GM18508 (cell line): ENCODE data around the gene SZRD1.

ENCODE experiments used
- ATAC-seq: cut with Tn5 transposase; IDR thresholded peaks from one replicate; pipeline ENCODE4 v1.9.1; 2021; ENCODE audit warnings: moderate number of reproducible peaks; ENCODE audit not compliant: insufficient read depth, unreplicated experiment

Gene SZRD1

DNA sequence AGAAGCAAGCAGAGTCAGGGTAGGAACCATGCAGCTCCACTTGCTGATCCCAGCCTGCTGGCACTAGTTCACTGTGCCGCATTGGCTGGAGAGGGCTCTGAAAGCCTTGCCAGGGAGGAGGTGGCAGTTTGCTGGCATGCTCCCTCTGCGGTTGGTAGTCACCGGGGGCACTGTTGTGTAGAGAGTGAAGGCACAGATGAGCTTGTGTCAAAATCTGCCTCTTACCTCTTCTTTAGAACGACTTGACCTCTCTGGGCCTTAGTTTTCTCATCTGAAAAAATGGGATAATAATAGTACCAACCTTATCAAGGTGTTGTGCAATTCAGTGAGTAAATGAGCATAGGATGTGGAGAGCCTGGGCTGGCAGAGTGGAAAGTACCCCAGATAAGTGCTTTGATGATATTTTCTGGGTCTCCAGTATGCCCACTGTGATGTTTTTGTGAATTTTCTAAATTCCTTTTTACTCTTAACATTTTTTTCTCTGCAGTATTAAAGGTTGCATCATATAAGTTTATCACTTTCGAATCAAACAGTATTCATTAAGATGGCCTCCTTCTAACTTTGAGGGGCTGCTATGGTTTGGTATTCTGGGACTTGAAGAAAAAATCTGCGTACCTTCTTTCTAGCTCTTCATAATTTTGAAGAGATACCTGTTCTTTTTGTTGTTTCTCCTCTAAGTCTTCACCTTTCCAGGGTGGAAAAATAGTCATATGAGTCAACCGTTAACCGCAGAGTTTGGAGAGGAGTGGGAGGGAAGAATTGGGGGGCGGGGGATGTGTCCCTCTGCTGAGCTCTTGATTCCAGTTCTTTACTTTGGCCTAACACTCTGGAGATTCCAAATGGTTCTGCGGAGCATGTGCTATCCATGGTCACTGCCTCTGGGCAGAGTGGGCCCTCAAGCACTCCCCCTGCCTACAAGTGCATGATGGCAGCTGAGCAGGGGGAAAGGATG lies 26.8 kb downstream of the SZRD1 start:
- ATAC-seq = no peak

DNA sequence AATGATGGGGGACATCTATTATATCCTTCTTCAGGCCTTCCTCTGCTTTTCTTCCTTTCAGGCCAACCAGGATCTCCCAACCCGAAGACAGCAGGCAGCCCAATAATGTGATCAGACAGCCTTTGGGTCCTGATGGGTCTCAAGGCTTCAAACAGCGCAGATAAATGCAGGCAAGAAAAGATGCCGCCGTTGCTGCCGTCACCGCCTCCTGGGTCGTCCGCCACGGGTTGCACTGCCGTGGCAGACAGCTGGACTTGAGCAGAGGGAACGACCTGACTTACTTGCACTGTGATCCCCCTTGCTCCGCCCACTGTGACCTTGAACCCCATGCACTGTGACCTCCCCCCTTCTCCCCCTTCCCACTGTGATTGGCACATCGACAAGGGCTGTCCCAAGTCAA lies 27.9 kb downstream of the SZRD1 start:
- ATAC-seq = no peak

DNA sequence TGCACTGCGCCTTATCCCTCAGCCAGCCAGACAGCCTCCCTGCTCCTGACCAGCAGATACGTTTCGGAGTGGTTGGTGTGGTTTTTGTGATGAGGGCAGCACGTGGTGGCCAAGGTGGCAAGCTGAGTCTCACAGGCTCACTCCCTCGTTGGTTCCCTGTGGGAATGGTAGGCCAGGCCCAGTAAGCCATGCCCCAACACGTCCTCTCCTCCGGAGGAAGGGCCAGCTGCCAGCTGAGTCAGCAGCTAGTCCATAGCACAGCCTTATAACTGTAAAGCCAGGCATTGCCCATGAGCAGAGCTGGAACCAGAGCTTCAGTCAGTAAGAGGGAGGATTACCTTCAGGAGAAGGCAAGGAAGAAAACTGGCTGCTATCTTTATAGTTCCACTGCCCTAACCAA lies 29.5 kb downstream of the SZRD1 start:
- no peak for ATAC-seq

DNA sequence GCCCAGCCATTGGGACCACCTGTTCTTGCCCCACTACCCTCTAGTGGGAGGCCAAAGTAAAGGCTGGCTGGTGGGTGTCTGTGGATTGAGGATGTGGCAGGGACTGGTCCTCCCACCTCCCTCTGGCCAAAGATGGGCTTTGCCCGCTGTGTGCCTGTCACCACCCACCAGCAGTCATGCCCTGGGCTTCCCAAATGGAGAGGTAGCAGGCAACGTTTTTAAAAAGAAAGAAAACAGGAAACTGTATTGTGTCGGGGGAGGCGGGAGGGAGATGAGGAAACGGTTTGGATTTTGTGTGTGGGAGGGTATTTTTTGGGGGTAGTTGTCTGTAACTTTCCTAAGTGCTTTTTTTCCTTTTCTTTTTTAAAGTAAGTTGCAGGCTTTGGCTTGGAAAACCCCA lies 30.1 kb downstream of the SZRD1 start:
- ATAC-seq = no peak

DNA sequence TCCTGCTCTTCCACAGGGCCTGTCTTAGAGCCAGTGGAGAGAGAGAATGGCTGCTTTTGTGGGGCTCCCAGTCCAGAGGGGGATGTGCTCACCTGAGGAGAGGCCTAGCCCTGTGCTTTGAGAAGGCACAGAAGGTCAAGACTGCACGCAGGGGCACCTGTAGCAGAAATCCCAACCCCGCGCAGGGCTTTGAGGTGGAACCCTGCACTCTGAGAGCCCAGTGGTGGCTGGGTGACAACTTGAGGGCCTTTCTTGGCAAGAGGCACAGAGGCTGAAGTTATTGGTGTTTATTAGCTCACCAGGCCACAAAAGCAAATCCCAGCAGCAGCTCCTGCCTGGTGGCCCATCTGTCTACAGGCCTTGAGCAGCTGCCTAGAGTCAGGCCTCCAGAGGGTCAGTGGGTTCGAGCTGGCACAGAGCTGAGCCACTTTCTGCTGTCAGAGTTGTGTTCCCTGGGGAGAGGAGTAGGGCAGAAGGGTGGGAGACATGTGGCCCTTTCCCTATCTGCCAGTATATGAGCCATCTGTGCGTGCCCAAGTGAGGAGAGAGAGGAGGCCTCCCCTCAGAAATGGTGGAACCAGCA lies 31.4 kb downstream of the SZRD1 start:
- ATAC-seq = no peak

DNA sequence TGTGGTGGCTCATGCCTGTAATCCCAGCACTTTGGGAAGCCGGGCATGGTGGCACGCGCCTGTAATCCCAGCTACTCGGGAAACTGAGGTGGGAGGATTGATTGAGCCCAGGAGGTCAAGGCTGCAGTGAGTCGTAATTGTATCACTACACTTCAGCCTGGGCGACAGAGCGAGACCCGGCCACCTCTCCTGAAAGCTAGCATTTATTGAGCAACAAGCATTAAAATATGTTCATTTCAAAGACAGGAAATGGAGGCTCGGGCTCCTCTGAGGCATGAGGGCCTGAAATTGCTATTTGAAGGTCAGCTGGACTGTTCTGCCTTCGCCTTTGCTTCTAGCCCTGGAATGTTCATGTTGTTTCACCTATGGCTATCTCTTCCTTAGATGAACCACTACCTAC lies 35.7 kb downstream of the SZRD1 start:
- ATAC-seq = no peak

DNA sequence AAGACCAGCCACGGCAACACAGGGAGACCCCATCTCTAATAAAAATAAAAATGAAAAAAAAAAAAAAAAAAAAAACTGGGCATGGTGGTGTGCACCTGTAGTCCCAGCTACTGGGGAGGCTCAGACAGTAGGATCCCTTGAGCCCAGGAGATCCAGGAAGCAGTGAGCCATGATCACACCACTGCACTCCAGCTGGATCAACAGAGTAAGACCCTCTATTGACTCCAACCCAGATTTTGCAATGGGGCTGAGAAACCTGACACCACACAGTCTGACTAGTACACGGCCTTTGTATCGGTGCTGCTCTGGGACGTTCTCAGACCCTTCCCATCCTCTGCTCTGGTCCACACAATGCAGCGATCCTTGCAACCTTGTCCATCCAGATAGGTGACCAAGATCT lies 38.4 kb downstream of the SZRD1 start:
- no peak for ATAC-seq

DNA sequence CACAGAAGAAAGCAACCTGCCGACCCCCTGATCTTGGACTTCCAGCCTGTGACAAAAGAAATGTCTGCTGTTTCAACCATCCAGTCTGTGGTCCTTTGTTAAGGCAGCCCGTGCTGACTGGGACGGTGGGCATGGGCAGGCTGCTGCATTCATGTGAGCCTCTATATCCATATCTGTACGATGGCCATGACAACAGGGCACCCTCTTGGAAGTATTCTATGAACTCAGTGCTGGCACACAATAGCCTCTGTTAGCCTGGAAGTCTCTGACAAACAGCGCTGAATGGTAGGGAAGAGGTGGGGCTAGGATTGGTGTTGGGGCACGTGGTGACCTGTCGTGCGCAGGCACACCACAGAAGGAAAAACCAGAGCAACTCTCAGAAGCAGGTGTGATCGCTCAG lies 39.8 kb downstream of the SZRD1 start:
- ATAC-seq = no peak

DNA sequence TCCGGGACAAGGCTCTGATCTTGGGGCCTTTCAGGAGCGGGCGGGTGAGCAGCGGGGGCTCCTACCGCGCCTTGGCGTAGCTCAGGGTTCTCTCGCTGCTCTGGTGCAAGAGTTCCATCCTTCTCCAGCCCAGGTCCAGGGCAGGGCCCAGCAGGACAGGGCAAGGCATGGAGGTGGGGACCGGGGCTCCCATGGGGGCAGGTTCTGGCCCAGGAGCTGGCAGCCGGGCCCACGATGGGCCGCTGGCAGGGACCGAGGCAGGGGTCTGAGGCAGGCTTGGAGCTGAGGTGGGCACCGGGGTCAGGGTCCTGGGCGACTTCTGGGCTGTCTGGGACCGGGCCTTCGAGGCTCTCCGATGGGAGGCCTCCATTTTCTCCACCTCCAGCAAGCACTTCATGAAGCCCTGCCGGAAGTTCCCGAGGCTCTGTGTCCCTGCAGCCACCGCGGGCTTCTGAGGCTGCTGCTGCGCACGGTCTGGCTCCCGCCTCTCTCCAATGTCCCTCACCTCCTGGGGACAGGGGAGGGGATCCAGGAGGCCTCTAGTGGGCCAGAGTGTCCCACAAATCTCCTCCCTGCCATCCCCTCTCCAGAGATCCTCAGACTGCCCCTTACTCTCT lies 42.6 kb downstream of the SZRD1 start:
- ATAC-seq = no peak

DNA sequence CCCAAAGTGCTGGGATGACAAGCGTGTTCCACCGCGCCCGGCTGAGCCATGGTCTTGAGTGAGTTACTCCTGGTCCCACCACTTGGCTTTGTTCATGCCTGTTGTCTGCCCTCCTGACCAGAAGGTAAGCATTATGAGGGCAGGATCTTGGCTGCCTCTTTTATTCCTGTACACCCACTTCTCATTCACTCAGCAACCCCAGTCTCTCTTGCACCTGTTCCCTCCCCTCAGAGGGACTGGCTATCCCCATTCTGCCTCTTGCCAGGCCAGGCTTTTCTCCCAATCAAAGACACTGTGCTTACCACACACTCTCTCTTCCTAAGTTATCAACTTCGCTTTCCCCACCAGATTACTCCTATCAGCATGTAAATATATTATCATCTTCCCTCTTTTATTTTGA lies 43.8 kb downstream of the SZRD1 start:
- ATAC-seq = no peak

DNA sequence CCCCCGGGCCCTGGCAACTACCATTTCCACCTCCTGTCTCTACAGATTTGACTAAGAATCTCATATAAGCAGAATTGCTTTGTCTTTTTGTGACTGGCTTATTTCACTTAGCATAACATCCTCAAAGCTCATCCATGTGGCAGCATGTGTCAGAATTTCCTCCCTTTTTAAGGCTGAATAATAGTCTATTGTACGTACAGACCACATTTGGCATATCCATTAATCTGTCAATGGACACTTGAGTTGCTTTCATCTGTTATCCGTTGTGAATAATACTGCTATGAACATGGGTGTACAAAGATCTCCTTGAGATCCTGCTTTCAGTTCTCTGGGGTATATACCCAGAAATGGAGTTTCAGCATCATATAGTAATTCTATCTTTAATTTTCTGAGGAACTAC lies 46.1 kb downstream of the SZRD1 start:
- ATAC-seq = no peak

DNA sequence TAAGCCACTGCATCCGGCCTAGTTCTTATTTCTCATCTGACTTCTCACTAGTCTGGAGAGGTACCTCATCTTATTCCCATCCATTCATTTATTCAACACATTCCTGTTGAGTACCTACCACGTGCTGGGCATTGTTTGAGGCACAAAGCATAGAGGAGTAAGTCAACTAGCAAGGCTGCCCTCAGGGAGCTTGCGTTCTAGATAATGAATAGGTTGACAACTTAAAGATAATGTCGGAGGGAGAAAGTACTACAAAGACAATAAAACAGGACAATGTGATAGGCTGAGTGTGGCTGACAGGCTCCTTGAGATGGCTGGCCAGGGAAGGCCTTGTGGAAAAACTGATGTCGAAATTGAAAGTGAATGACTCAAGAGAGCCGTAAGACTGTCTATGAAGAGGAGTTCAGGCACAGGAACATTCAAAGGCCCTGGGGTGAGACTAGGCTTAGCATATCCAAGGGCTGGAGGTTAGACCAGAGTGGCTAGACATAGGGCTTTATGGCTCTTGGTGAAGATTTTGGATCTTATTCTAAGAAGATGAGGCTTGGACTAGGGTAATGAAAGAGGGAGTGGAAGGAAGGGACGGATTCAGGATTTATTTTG lies 51.9 kb downstream of the SZRD1 start:
- no peak for ATAC-seq

DNA sequence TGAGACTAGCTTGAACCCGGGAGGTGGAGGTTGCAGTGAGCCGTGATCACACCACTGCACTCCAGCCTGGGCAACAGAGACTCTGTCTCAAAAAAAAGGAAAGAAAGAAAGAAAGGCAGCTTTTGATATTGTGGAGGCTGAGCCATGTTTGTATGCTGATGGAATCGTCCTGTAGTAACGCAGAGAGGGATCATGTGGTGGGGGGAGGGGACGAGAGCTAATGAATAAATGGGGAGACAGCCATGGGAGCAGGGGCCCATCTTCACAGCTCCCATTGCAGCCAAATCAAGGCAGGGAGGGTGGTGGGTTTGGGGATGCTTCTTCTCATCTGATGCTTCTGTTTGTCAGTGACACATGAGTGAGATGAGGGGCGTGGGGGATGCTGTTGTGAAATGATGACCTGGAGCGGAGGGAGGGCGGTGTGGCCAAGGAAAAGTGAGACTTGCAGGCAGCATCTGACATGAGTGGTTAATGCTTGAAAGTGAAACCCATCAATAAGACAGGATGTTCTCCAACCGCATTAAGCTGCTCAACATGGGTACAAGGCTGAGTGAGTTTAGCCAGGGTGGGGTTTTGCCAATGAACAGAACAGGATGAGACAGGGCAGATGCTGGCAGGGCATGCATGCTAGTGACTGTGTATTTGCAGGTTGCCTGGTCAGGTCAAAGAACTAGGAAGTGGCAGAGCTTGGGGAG lies 53.5 kb downstream of the SZRD1 start:
- peak; percentile 55 for ATAC-seq

DNA sequence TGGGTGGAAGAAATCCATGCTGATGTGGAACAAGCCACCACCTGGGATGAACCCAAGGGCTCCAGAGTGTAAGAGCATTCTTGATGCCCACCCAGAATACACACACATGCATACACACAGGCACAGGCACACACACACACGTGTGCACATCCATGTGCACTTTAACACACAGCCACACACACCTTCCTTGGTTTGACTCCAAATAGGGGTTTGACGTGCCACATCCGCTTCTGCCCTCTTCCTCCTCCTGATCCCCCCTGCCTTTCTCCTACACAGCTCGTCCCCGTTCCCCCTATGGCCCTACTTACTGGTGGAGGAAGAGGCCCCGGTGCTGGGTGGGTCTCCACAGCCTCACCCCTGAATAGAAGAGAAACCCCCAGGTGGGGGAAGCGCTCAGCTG lies 54.2 kb downstream of the SZRD1 start:
- ATAC-seq = no peak

DNA sequence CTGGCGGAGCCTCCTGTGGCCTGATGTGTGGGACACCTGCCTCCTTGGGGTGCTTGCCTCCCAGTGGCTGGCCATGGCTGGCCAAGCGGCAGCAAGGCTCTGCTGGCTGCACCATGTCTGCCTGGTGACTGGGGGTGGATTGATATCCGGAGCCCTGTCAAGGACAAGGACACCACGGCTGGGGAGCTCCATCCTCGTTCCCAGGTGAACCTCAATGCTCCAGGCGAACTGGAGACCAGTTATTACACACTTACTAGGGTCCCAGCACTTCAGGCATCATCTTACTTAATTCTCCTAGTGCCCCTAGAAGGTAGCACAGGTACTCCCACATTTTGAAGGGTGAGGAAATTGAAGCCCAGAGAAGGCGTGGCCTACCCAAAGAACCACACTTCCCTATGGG lies 55.0 kb downstream of the SZRD1 start:
- no peak for ATAC-seq

DNA sequence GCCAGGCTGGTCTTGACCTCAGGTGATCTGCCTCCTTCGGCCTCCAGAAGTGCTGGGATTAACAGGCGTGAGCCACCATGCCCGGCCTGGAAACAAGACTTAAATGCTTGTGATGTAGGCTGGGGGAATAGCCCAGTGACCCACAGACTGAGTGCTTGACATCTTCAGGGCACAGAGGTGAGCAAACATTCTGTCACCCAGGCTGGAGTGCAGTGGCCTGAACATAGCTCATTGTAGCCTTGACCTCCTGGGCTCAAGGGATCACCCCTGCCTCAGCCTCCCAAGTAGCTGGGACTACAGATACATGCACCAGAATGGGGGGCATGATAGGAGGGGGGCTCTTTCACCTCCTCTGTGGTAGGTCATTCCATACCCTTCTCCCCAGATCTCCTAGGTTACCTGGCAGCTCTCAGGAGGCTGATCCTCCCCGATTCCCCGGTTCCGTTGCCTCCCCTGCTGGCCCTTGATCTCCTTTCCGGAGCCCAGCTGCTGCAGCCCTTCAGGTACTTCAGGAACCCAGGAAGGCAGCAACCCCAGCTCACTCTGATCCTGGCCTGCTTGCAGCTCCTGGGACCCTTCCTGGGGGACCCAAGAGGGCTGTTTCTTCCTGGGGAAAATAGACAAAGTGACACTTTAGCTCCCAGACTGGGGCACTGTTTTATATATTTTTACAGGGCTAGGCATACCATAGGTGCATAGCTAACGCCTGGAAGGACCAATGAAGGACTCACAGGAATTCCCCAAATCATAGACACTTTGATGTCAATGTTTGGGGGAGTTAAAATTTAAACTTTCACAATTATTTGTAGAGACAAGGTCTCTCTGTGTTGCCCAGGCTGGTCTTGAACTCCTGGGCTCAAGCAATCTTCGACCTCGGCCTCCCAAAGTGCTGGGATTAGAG lies 58.3 kb downstream of the SZRD1 start:
- ATAC-seq = no peak

DNA sequence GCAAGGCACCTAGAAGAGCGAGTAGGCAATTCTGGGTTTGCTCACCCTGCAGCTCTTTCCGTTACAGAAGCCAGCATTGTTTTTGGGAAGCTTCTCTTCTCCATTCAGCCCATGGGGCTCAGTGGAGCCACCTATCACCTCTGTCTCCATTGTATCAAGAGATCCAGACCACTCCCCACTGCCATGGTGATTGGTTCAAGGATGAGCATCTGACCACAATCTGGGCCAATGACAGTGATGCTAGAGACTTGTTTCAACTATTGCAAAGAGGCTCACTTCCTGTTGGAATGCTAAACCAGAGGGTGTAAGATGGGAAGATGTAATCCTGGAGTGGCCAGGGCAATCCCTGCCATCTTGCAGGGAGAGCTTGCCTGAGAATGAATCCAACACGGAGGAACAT lies 63.6 kb downstream of the SZRD1 start:
- no peak for ATAC-seq

DNA sequence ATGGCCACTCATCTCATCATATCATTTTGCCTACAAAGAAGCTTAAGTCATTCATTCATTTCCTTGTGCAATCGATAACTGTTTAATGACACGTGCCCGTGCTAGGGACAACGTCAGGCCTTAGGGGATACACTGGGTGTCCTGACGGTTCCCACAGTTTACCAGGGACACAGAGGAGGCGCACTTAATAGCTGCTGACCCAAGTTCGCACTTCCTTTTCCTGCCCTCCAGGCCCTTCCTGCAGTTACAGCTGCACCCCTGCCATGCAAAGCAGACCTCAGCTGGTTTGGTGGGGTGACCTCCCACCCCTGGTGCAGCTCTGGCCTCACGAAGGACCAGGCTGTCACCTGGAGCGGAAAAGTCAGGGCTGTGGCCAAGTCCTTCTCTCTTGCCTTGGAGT lies 66.0 kb downstream of the SZRD1 start:
- no peak for ATAC-seq

DNA sequence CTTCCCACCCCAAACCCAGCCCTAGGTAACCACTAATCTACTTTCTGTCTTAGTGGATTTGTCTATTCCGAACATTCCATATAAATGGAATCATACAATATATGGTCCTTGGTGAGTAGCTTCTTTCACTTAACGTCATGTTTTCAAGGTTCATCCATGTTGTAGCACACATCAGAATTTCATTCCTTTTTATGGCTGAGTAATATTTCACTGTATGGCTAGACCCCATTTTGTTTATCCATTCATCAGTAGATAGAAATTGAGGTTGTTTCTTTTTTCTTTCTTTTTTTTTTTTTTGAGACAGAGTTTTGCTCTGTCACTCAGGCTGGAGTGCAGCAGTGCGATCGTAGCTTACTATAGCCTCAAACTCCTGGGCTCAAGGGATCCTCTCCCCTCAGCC lies 67.0 kb downstream of the SZRD1 start:
- no peak for ATAC-seq

DNA sequence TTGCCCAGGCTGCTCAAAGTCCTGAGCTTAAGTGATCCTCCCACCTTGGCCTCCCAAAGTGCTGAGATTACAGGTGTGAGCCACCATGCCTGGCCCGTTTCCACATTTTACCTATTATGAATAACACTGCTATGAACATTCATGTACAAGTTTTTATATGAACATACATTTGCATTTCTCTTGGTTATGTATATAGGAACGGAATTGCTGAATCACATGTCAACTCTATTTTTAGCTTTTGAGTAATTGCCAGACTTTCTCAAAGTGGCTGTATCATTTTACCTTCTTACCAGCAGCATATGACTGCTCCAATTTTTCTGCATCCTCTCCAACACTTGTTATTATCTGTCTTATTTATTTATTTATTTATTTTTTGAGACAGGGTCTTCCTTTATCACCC lies 67.5 kb downstream of the SZRD1 start:
- no peak for ATAC-seq
